ENCODE measurements around the gene TUBGCP5. TPM values are rescaled to one million over a fixed set of nuclear protein-coding genes. Genes with fewer than 3 reads are reported as not detected.

Gene TUBGCP5
- total RNA-seq, 2 experiments from 2014 or later = 24.2 to 24.5 TPM

- Histone ChIP-seq H3K27ac (ENCODE audit: low read depth in 1 of 2, low read length in 2 of 2) (no peak overlapping the region), H3K27me3 (ENCODE audit: control insufficient read depth in 1 of 2, insufficient read depth in 2 of 2, low read length in 2 of 2) (no peaks in the 10 kb centered on the region), H3K4me1 (ENCODE audit: insufficient read depth, low read length) (no peaks in the 10 kb centered on the region), H3K9me3 (ENCODE audit: control insufficient read depth in 1 of 2, insufficient read depth in 1 of 2, low read length in 2 of 2) (peaks cover 0 to 35% of the 10 kb centered on the region in 2 experiments), H3K36me3 (ENCODE audit: insufficient read depth, low read length) (no peaks in the 10 kb centered on the region), H3K4me3 (ENCODE audit: low read length) (no peak overlapping the region)
- POLR2A ChIA-PET = no interaction called here
- H3K9me3 Mint-ChIP-seq = no peaks in the 10 kb centered on the region
- peaks cover 12% of the 10 kb centered on the region for H3K27me3 Mint-ChIP-seq
- TF ChIP-seq CTCF (IDR thresholded peaks at IDR 0.05) = no peak
- DNase-seq (no peak), ATAC-seq (ENCODE audit: poor library complexity) (no peak)
- CTCF ChIA-PET = no interaction called here
- no peak overlapping the region for H3K4me3 Mint-ChIP-seq
- intact Hi-C loops (cut with DNase I, micrococcal nuclease) = no loop called here
- no peak overlapping the region for H3K27ac Mint-ChIP-seq
- H3K4me1 Mint-ChIP-seq (ENCODE audit: low read depth) = no peaks in the 10 kb centered on the region
- no peaks in the 10 kb centered on the region for H3K36me3 Mint-ChIP-seq (ENCODE audit: low read depth)
Measured at GRCh38 chr15:23069496-23070166, 30.3 kb upstream of the TUBGCP5 start.

- no peak overlapping the region for H3K4me3 Mint-ChIP-seq
- H3K27ac Mint-ChIP-seq = no peak overlapping the region
- Histone ChIP-seq H3K4me3 (ENCODE audit: low read length) (no peak overlapping the region), H3K36me3 (ENCODE audit: insufficient read depth, low read length) (no peaks in the 10 kb centered on the region), H3K9me3 (ENCODE audit: control insufficient read depth in 1 of 2, insufficient read depth in 1 of 2, low read length in 2 of 2) (peaks cover 0 to 42% of the 10 kb centered on the region in 2 experiments), H3K27ac (ENCODE audit: low read depth in 1 of 2, low read length in 2 of 2) (no peak overlapping the region), H3K27me3 (ENCODE audit: control insufficient read depth in 1 of 2, insufficient read depth in 2 of 2, low read length in 2 of 2) (no peaks in the 10 kb centered on the region), H3K4me1 (ENCODE audit: insufficient read depth, low read length) (no peaks in the 10 kb centered on the region)
- no peaks in the 10 kb centered on the region for H3K36me3 Mint-ChIP-seq (ENCODE audit: low read depth)
- H3K27me3 Mint-ChIP-seq = peaks cover 12% of the 10 kb centered on the region
- DNase-seq (no peak), ATAC-seq (ENCODE audit: poor library complexity) (no peak)
- ChIA-PET CTCF (no interaction called here), POLR2A (no interaction called here)
- H3K9me3 Mint-ChIP-seq = peaks cover 3% of the 10 kb centered on the region
- intact Hi-C loops (cut with DNase I, micrococcal nuclease) = no loop called here
- TF ChIP-seq CTCF (IDR thresholded peaks at IDR 0.05) = no peak
- H3K4me1 Mint-ChIP-seq (ENCODE audit: low read depth) = no peaks in the 10 kb centered on the region
Measured at GRCh38 chr15:23067416-23067815, 28.0 kb upstream of the TUBGCP5 start.

- DNase-seq (no peak), ATAC-seq (ENCODE audit: poor library complexity) (no peak)
- CTCF ChIA-PET = no interaction called here
- H3K4me3 Mint-ChIP-seq = no peak overlapping the region
- no peaks in the 10 kb centered on the region for H3K4me1 Mint-ChIP-seq (ENCODE audit: low read depth)
- peaks cover 3% of the 10 kb centered on the region for H3K9me3 Mint-ChIP-seq
- Histone ChIP-seq H3K27me3 (ENCODE audit: control insufficient read depth in 1 of 2, insufficient read depth in 2 of 2, low read length in 2 of 2) (no peaks in the 10 kb centered on the region), H3K4me3 (ENCODE audit: low read length) (no peak overlapping the region), H3K36me3 (ENCODE audit: insufficient read depth, low read length) (no peaks in the 10 kb centered on the region), H3K4me1 (ENCODE audit: insufficient read depth, low read length) (no peaks in the 10 kb centered on the region), H3K9me3 (ENCODE audit: control insufficient read depth in 1 of 2, insufficient read depth in 1 of 2, low read length in 2 of 2) (peaks cover 0 to 54% of the 10 kb centered on the region in 2 experiments), H3K27ac (ENCODE audit: low read depth in 1 of 2, low read length in 2 of 2) (no peak overlapping the region)
- TF ChIP-seq CTCF (IDR thresholded peaks at IDR 0.05) = no peak
- POLR2A ChIA-PET = no interaction called here
- intact Hi-C loops (cut with DNase I, micrococcal nuclease) = no loop called here
- no peaks in the 10 kb centered on the region for H3K36me3 Mint-ChIP-seq (ENCODE audit: low read depth)
- no peak overlapping the region for H3K27ac Mint-ChIP-seq
- H3K27me3 Mint-ChIP-seq = peaks cover 6% of the 10 kb centered on the region
Measured at GRCh38 chr15:23065836-23066235, 26.5 kb upstream of the TUBGCP5 start.

Measured in CD4-positive, alpha-beta T cell (primary cell).